ENCODE data around the gene ISCU. TPM values are rescaled to one million over a fixed set of nuclear protein-coding genes. Genes with fewer than 3 reads are reported as not detected.

Gene ISCU
- total and polyA plus RNA-seq, 9 of the 15 experiments (the other 6 are each of a cell fraction or from before 2014, with no cell fraction given), result 15.9 to 92.5 (median 77.3) TPM

DNA sequence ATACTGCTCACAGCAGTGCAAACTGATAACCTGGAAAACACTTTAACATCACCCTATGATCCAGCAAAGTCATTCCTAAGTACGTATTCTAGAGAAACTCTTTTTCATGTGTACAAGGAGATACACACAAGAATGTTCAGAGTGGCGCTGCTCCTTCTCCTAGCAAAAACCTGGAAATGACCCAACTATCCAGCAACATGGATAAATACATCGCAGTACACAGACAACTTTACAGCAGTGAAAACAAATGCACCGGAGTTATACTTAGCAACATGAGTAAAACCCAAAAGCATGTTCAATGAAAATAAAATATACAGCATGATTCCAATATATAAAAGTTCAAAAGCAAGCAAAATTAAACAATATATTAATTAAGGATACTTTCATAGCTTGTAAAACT lies 20.1 kb upstream of the ISCU start:
- in situ Hi-C loops (cut with MboI), result no loop called here
- Histone ChIP-seq H3K27me3 (ENCODE audit: control insufficient read depth in 2 of 2, insufficient read depth in 2 of 2, low read length in 2 of 2) (no peaks in the 10 kb centered on the region), H3K9me3 (replicated peaks; ENCODE audit: control insufficient read depth, insufficient read depth, low read depth, low read length) (no peaks in the 10 kb centered on the region), H3K36me3 (ENCODE audit: control insufficient read depth, insufficient read depth, low read length) (peaks cover 85% of the 10 kb centered on the region), H2AFZ (ENCODE audit: low read depth, low read length) (no peak overlapping the region), H3K79me2 (ENCODE audit: control insufficient read depth, insufficient read depth, low read length) (peaks cover 61% of the 10 kb centered on the region), H4K20me1 (replicated peaks; ENCODE audit: control insufficient read depth, insufficient read depth, low read length) (peaks cover 10% of the 10 kb centered on the region; the same call in 1 of the 2 replicates), H3K4me2 (ENCODE audit: insufficient read depth, low read length) (no peak overlapping the region), H3K4me3 (no peak overlapping the region), H3K9me1 (ENCODE audit: control insufficient read depth, insufficient read depth, low read length) (no peaks in the 10 kb centered on the region), H3K4me1 (replicated peaks in 1 of 2; ENCODE audit: control insufficient read depth in 2 of 2, insufficient read depth in 2 of 2, low read length in 2 of 2) (peaks cover 0 to 4% of the 10 kb centered on the region in 2 experiments; a peak in 3 of 5 replicates), H3K27ac (ENCODE audit: extremely low read depth, low read depth, low read length) (no peak overlapping the region), H3K9ac (ENCODE audit: insufficient read depth in 1 of 2, low read depth in 2 of 2, low read length in 2 of 2) (no peak overlapping the region)
- no peak for DNase-seq (ENCODE audit: extremely low read depth in 1 of 4, low spot score in 3 of 4)
- peak; percentile 35 for FAIRE-seq
- 89% methylated on average over 4 of the region's 4 CpGs for WGBS (ENCODE audit: insufficient coverage, low coverage, missing lambda C conversion rate)
- ChIA-PET POLR2A (no interaction called here), CTCF (ENCODE audit: low intra/inter-chr PET ratio) (no interaction called here)
- ATAC-seq, result no peak
- intact Hi-C loops (cut with micrococcal nuclease), result no loop called here
- no TSS peak for BruUV-seq (replicated peaks)
- TF ChIP-seq DPF2 (IDR thresholded peaks at IDR 0.05) (no peak), SREBF1 (IDR thresholded peaks at IDR 0.05; ENCODE audit: borderline replicate concordance, low read depth, low read length) (no peak), REST (IDR thresholded peaks at IDR 0.05; ENCODE audit: borderline replicate concordance) (no peak), REST (CRISPR knock-in tag; IDR thresholded peaks at IDR 0.05; ENCODE audit: low read depth) (no peak), ILK (tag; IDR thresholded peaks at IDR 0.05; ENCODE audit: borderline replicate concordance, low read depth) (no peak), IFI16 (CRISPR knock-in tag; IDR thresholded peaks at IDR 0.05) (no peak), ZNF280A (IDR thresholded peaks at IDR 0.05; ENCODE audit: low read depth, partially characterized antibody) (no peak), ZBTB7A (IDR thresholded peaks at IDR 0.05; ENCODE audit: borderline replicate concordance, control insufficient read depth, low read depth, low read length) (no peak), TGIF2 (CRISPR knock-in tag; IDR thresholded peaks at IDR 0.05) (no peak), BRF2 (IDR thresholded peaks at IDR 0.05; ENCODE audit: borderline replicate concordance, insufficient read depth, insufficient read length) (no peak), HOXB6 (CRISPR knock-in tag; IDR thresholded peaks at IDR 0.05; ENCODE audit: borderline replicate concordance) (no peak)
